HL-60 (cell line): ENCODE measurements around the gene SMARCAL1.

Source experiments
- DNase-seq, 2 experiments: peaks; one replicate each; pipeline ENCODE4 v3.0.0-alpha.2; 2010 to 2020; ENCODE audit warnings: low read depth in 1 of 2, low spot score in 1 of 2
- H3K27ac ChIP-seq: fragments of 250-450 bp; sonication (Bioruptor Pico); replicated peaks from 2 replicates; pipeline ENCODE4 v1.5.1; 2020; ENCODE audit warnings: mild to moderate bottlenecking, moderate library complexity
- H3K27me3 ChIP-seq: fragments of 250-450 bp; sonication (Bioruptor Pico); 2 replicates; pipeline ENCODE4 v1.5.1; 2021; ENCODE audit warnings: mild to moderate bottlenecking, moderate library complexity; ENCODE audit not compliant: insufficient read depth, poor library complexity, severe bottlenecking
- H3K4me3 ChIP-seq: replicated peaks from 2 replicates; pipeline ENCODE4 v1.5.1; 2011; ENCODE audit warnings: mild to moderate bottlenecking, control low read depth, low read length; ENCODE audit not compliant: insufficient read depth
- CTCF ChIP-seq: IDR thresholded peaks from one replicate; pipeline ENCODE4 v1.5.1; 2011; ENCODE audit warnings: low read length, control low read depth, inconsistent platforms; ENCODE audit not compliant: insufficient read depth
- GABPA ChIP-seq: IDR thresholded peaks from 2 replicates; pipeline ENCODE4 v1.6.1; 2012; ENCODE audit warnings: low read depth
- POLR2AphosphoS5 ChIP-seq: IDR thresholded peaks from 2 replicates; pipeline ENCODE4 v1.6.1; 2012; ENCODE audit warnings: low read depth
- SPI1 ChIP-seq: IDR thresholded peaks from 2 replicates; pipeline ENCODE4 v1.6.1; 2012; ENCODE audit warnings: low read depth, mild to moderate bottlenecking, borderline replicate concordance
- TF ChIP-seq, protein P1 (sequence below): IDR thresholded peaks from 2 replicates; pipeline ENCODE4 v1.6.1; 2012; ENCODE audit warnings: low read depth; ENCODE audit not compliant: insufficient replicate concordance

The SMARCAL1 gene

DNA sequence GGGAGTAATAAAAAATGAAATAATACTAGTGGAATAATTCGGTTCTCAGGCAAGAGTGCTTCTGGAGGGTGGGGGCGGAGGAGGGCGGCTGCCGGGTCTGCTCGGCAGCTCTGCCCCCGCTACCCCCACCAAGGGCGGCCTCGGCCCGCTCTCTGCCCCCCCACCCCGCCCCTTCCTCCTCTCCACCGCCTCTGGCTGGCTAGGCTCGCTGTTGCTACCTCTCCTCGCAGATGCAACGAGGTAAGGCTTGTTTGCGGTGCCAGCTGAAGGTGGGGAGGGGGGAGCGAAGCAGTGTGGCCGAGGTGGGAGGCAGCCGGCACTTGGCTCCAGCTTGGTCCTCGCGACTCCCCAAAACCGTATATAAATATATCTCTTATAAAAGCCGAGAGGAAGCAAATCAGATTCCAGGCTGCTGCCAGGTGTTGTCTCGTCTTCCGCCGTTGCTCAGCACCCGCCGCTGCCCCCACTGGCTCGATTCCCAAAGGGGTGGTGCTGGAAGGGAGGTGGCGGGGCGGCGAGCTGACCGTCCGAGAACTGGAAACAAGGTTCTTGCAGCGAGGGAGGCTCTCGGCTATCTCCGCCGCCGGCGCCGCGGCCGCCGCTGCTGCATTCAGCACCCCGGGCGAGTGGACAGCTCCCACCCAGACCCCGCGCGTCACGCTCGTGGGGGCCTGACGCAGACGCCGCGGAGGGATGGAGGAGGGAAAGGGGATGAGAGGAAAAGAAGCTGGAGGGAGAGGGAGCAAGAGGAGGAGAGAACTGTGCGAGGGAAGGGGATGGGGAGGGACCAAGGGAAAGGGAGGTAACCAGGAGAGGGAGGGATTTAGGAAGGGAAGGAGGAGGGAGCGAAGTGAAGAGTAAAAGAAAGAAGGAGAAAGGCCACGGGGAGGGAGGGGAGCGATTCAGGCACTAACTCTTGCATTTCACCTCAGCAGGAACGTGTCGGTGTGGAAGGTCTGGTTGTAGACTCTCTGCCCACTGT, 40.3 kb upstream of the SMARCAL1 start, which contains the start of gene MARCHF4:
MARCHF4 (minus strand) TSS at position 763 of the 982 bp plus-strand sequence. CDS start 2,223 bp downstream, outside the sequence.
- no peak for DNase-seq

DNA sequence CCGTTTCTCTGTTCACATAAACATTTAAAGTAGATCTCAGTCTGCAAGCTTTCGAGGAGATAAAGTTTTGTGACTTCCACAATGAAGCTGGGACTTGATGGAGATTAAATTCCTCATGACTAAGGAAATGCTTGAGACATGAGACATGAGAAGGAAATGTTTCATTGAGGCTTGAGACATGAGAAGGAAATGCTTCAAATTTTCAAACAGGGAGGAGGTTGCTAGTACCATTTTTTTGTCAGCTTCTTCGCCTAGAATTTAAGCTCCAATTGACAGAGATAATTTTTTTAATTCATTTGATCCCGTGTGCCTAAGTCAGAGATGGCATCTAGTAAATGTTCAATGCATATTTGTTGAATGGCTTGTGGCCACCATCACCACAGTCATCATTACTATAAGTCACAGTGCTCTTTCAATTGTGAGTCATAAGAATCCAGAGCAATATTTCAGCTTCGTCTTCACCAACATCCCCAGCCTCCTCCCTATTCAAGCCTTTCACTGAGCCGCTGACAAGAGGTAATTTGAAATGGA, 39.5 kb upstream of the SMARCAL1 start:
- peaks cover 37% of the 10 kb centered on the region for H3K27me3 ChIP-seq
- TF ChIP-seq, protein P1, sequence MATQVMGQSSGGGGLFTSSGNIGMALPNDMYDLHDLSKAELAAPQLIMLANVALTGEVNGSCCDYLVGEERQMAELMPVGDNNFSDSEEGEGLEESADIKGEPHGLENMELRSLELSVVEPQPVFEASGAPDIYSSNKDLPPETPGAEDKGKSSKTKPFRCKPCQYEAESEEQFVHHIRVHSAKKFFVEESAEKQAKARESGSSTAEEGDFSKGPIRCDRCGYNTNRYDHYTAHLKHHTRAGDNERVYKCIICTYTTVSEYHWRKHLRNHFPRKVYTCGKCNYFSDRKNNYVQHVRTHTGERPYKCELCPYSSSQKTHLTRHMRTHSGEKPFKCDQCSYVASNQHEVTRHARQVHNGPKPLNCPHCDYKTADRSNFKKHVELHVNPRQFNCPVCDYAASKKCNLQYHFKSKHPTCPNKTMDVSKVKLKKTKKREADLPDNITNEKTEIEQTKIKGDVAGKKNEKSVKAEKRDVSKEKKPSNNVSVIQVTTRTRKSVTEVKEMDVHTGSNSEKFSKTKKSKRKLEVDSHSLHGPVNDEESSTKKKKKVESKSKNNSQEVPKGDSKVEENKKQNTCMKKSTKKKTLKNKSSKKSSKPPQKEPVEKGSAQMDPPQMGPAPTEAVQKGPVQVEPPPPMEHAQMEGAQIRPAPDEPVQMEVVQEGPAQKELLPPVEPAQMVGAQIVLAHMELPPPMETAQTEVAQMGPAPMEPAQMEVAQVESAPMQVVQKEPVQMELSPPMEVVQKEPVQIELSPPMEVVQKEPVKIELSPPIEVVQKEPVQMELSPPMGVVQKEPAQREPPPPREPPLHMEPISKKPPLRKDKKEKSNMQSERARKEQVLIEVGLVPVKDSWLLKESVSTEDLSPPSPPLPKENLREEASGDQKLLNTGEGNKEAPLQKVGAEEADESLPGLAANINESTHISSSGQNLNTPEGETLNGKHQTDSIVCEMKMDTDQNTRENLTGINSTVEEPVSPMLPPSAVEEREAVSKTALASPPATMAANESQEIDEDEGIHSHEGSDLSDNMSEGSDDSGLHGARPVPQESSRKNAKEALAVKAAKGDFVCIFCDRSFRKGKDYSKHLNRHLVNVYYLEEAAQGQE = no peak
- TF ChIP-seq GABPA = no peak
- no peak for TF ChIP-seq POLR2AphosphoS5
- no peak for TF ChIP-seq CTCF
- no peak for TF ChIP-seq SPI1
- no peak for DNase-seq
- no peak overlapping the region for H3K27ac ChIP-seq
- no peak overlapping the region for H3K4me3 ChIP-seq

More for the DNA sequence above, 40.3 kb upstream of the SMARCAL1 start, which contains the start of gene MARCHF4:
- Histone ChIP-seq H3K27ac (no peak within 1 kb of the TSS), H3K27me3 (peaks cover 37% of the 10 kb centered on the region), H3K4me3 (no peak within 1 kb of the TSS)
- TF ChIP-seq CTCF = no peak
- TF ChIP-seq, protein P1 = peak; percentile 100

GRCh38 chr2:216373896-216374295, 38.4 kb upstream of the SMARCAL1 start:
- TF ChIP-seq CTCF (no peak), POLR2AphosphoS5 (no peak), GABPA (no peak), SPI1 (no peak)
- TF ChIP-seq, protein P1 = no peak
- Histone ChIP-seq H3K27ac (no peak overlapping the region), H3K4me3 (no peak overlapping the region), H3K27me3 (peaks cover 37% of the 10 kb centered on the region)
- DNase-seq = no peak
